H1 (cell line): ENCODE measurements around the gene KLF6. TPM values are rescaled to one million over a fixed set of nuclear protein-coding genes. Genes with fewer than 3 reads are reported as not detected.

Experiments used
- CTCF ChIA-PET: fragments of 300-600 bp; sonication (Branson Sonifier 250); formaldehyde crosslinking; loops from one replicate; lab custom pipeline; 2021; ENCODE audit not compliant: partially characterized antibody; lab: Charles Lee
- POLR2A ChIA-PET: fragments of 300-600 bp; sonication (Branson Sonifier 250); formaldehyde crosslinking; loops from one replicate; lab custom pipeline; 2021; ENCODE audit warnings: inconsistent platforms; ENCODE audit not compliant: partially characterized antibody; lab: Charles Lee
- DNase-seq, 2 experiments: peaks; one replicate each; pipeline versions ENCODE4 v3.0.0 to v3.0.0-alpha.2; 2010 to 2022; ENCODE audit warnings: low spot score in 2 of 2, low read depth in 1 of 2, mixed read lengths in 1 of 2
- FAIRE-seq: peaks from 2 replicates; lab custom pipeline; 2011; peaks lifted over from hg19 to GRCh38; lab: Jason Lieb, UNC
- H2AFZ ChIP-seq: 2 replicates; pipeline ENCODE4 v1.8.1; 2012; ENCODE audit warnings: low read length, inconsistent platforms
- H2AK5ac ChIP-seq: 2 replicates; pipeline ENCODE4 v1.6.1; 2013; ENCODE audit warnings: low read depth, low read length
- H2BK120ac ChIP-seq: replicated peaks from 2 replicates; pipeline ENCODE3; 2013; ENCODE audit warnings: low read depth, low read length, inconsistent platforms
- H2BK12ac ChIP-seq: 2 replicates; pipeline ENCODE4 v1.6.1; 2013; ENCODE audit warnings: low read depth, low read length
- H2BK15ac ChIP-seq: 2 replicates; pipeline ENCODE4 v1.6.1; 2013; ENCODE audit warnings: low read length
- H2BK20ac ChIP-seq: 2 replicates; pipeline ENCODE4 v1.6.1; 2013; ENCODE audit warnings: low read length
- H2BK5ac ChIP-seq: 2 replicates; pipeline ENCODE4 v1.6.1; 2013; ENCODE audit warnings: low read depth, low read length
- H3K14ac ChIP-seq: 2 replicates; pipeline ENCODE4 v1.6.1; 2013; ENCODE audit warnings: inconsistent platforms; ENCODE audit not compliant: insufficient read length
- H3K18ac ChIP-seq: 2 replicates; pipeline ENCODE4 v1.6.1; 2013; ENCODE audit warnings: low read length; ENCODE audit errors: extremely low read depth
- H3K23ac ChIP-seq: 2 replicates; pipeline ENCODE4 v1.6.1; 2013; ENCODE audit warnings: inconsistent platforms; ENCODE audit not compliant: insufficient read length
- H3K23me2 ChIP-seq: 2 replicates; pipeline ENCODE4 v1.6.1; 2013; ENCODE audit warnings: low read depth, low read length
- H3K27ac ChIP-seq: 2 replicates; pipeline ENCODE4 v1.6.1; 2011; ENCODE audit warnings: low read depth, low read length, inconsistent platforms
- H3K27me3 ChIP-seq, 4 experiments: replicated peaks in 1 of 4; 1 replicate in 1 of 4; 2 replicates in 3 of 4; pipeline versions ENCODE4 v1.6.1 to v1.8.1; 2011 to 2013; ENCODE audit warnings: low read length in 3 of 4, mild to moderate bottlenecking in 3 of 4, inconsistent platforms in 2 of 4, mixed read lengths in 2 of 4, moderate library complexity in 1 of 4; ENCODE audit not compliant: control insufficient read depth in 3 of 4, insufficient read depth in 3 of 4; ENCODE audit errors: extremely low read depth in 1 of 4
- H3K36me3 ChIP-seq, 4 experiments: 2 replicates each; pipeline versions ENCODE4 v1.6.1 to v1.8.1; 2011 to 2013; ENCODE audit warnings: mild to moderate bottlenecking in 4 of 4, low read length in 3 of 4, moderate library complexity in 2 of 4, control low read depth in 1 of 4, inconsistent platforms in 1 of 4; ENCODE audit not compliant: insufficient read depth in 4 of 4, control insufficient read depth in 2 of 4
- H3K4ac ChIP-seq: replicated peaks from 2 replicates; pipeline ENCODE3; 2013; ENCODE audit warnings: low read length, low read depth, mixed read lengths, inconsistent platforms; ENCODE audit not compliant: insufficient read length
- H3K4me1 ChIP-seq, 4 experiments: replicated peaks in 1 of 4; 1 replicate in 1 of 4; 2 replicates in 3 of 4; pipeline versions ENCODE4 v1.6.1 to v1.8.1; 2011 to 2013; ENCODE audit warnings: low read length in 3 of 4, inconsistent platforms in 2 of 4, mixed read lengths in 1 of 4; ENCODE audit not compliant: insufficient read depth in 4 of 4, control insufficient read depth in 3 of 4
- H3K4me2 ChIP-seq, 2 experiments: 2 replicates each; pipeline versions ENCODE4 v1.6.1 to v1.8.1; 2011 to 2013; ENCODE audit warnings: low read depth in 2 of 2, low read length in 2 of 2, control low read depth in 1 of 2, inconsistent platforms in 1 of 2, mild to moderate bottlenecking in 1 of 2; ENCODE audit not compliant: insufficient read depth in 1 of 2
- H3K4me3 ChIP-seq, 4 experiments: fragments of 200-600, 300-600 bp in 1 of 4; sonication (generic), shearing (Covaris generic), sonication (Bioruptor Twin) in 1 of 4; 2 replicates each; pipeline versions ENCODE4 v1.5.1 to v1.8.1; 2011 to 2016; ENCODE audit warnings: low read length in 4 of 4, low read depth in 3 of 4, control low read depth in 2 of 4, inconsistent platforms in 2 of 4, mild to moderate bottlenecking in 2 of 4, mixed read lengths in 1 of 4, moderate library complexity in 1 of 4; ENCODE audit not compliant: insufficient read depth in 2 of 4; ENCODE audit errors: extremely low read depth in 1 of 4
- H3K56ac ChIP-seq: replicated peaks from 2 replicates; pipeline ENCODE3; 2013; ENCODE audit warnings: low read depth, mild to moderate bottlenecking, mixed read lengths, low read length, inconsistent platforms; ENCODE audit not compliant: insufficient read length
- H3K79me1 ChIP-seq: 2 replicates; pipeline ENCODE4 v1.6.1; 2013; ENCODE audit warnings: low read depth, low read length, control low read depth
- H3K79me2 ChIP-seq, 2 experiments: 2 replicates each; pipeline versions ENCODE4 v1.6.1 to v1.8.1; 2012 to 2013; ENCODE audit warnings: low read length in 2 of 2, mild to moderate bottlenecking in 2 of 2, inconsistent platforms in 1 of 2; ENCODE audit not compliant: insufficient read depth in 2 of 2, control insufficient read depth in 1 of 2
- H3K9ac ChIP-seq, 4 experiments: replicated peaks in 1 of 4; 1 replicate in 1 of 4; 2 replicates in 3 of 4; pipeline versions ENCODE4 v1.6.1 to v1.8.1; 2011 to 2013; ENCODE audit warnings: low read depth in 3 of 4, low read length in 3 of 4, control low read depth in 2 of 4, mild to moderate bottlenecking in 2 of 4, moderate library complexity in 2 of 4, inconsistent platforms in 1 of 4; ENCODE audit errors: extremely low read depth in 1 of 4
- H3K9me3 ChIP-seq, 2 experiments: 2 replicates each; pipeline versions ENCODE4 v1.6.1 to v1.8.1; 2012 to 2013; ENCODE audit warnings: mild to moderate bottlenecking in 2 of 2, moderate library complexity in 2 of 2, control low read depth in 1 of 2, inconsistent platforms in 1 of 2, low read depth in 1 of 2, low read length in 1 of 2, mixed read lengths in 1 of 2; ENCODE audit not compliant: insufficient read depth in 2 of 2
- H4K20me1 ChIP-seq, 2 experiments: replicated peaks in 1 of 2; 2 replicates each; pipeline versions ENCODE3 to v1.8.1; 2011 to 2013; ENCODE audit warnings: inconsistent platforms in 2 of 2, low read length in 2 of 2, mild to moderate bottlenecking in 1 of 2; ENCODE audit not compliant: insufficient read depth in 2 of 2, control insufficient read depth in 1 of 2
- H4K5ac ChIP-seq: 2 replicates; pipeline ENCODE4 v1.6.1; 2013; ENCODE audit warnings: low read length, low read depth, mixed read lengths, inconsistent platforms; ENCODE audit not compliant: insufficient read length
- H4K8ac ChIP-seq: 2 replicates; pipeline ENCODE4 v1.8.0; 2013; ENCODE audit warnings: mild to moderate bottlenecking, moderate library complexity, low read length, inconsistent platforms; ENCODE audit not compliant: insufficient read depth; ENCODE audit errors: extremely low read depth
- H4K91ac ChIP-seq: replicated peaks from 2 replicates; pipeline ENCODE3; 2013; ENCODE audit warnings: low read length, mixed read lengths, inconsistent platforms; ENCODE audit not compliant: insufficient read length
- TAF7 ChIP-seq: optimal IDR thresholded peaks from 2 replicates; pipeline ENCODE3; 2011; ENCODE audit warnings: low read depth, mild to moderate bottlenecking, inconsistent platforms, low read length, moderate library complexity, borderline replicate concordance
- YY1 ChIP-seq: IDR thresholded peaks from 2 replicates; pipeline ENCODE4 v1.6.1; 2011; ENCODE audit warnings: low read depth, mild to moderate bottlenecking, low read length
- WGBS, 2 experiments: shearing (Covaris generic) in 1 of 2; methylation state at CpG; one replicate each; pipeline versions ENCODE4 v1.1.6 to v1.1.7; 2013 to 2015; ENCODE audit warnings: low lambda C conversion rate in 2 of 2, mixed read lengths in 2 of 2, inconsistent platforms in 1 of 2, low coverage in 1 of 2, missing lambda C conversion rate in 1 of 2; ENCODE audit not compliant: insufficient replicate concordance in 2 of 2, insufficient coverage in 1 of 2, insufficient read length in 1 of 2; ENCODE audit errors: extremely low coverage in 1 of 2, missing lambda C conversion rate in 1 of 2; 5-methylcytosine and 5-hydroxymethylcytosine counted together
- polyA plus RNA-seq, 7 experiments: library from polyadenylated mRNA; depleted of rRNA in 3 of 7; stranded (reverse) in 5 of 7; unstranded in 2 of 7; fragments of >200 nt in 5 of 7; fragments of 200-250 nt in 2 of 7; gene quantifications; 1 replicate in 5 of 7; 2 replicates in 1 of 7; 4 replicates in 1 of 7; pipeline versions ENCODE4 v1.2.1 to v1.2.3, GENCODE V29; 2011 to 2013; ENCODE audit warnings: missing spikeins in 2 of 7, mixed read lengths in 2 of 7
- total RNA-seq: library from RNA; stranded (reverse); fragmentation: NEBNext Ultra II Directional; extraction: Animal tissue kit (Norgen Biotek cat#: 25700); gene quantifications from 2 replicates; pipeline ENCODE4 v1.2.1, GENCODE V29; 2021

The KLF6 gene
- total and polyA plus RNA-seq, 2 of the 8 experiments (the other 6 are each of a cell fraction or from before 2014, with no cell fraction given) = 5.7 to 19.5 TPM

DNA sequence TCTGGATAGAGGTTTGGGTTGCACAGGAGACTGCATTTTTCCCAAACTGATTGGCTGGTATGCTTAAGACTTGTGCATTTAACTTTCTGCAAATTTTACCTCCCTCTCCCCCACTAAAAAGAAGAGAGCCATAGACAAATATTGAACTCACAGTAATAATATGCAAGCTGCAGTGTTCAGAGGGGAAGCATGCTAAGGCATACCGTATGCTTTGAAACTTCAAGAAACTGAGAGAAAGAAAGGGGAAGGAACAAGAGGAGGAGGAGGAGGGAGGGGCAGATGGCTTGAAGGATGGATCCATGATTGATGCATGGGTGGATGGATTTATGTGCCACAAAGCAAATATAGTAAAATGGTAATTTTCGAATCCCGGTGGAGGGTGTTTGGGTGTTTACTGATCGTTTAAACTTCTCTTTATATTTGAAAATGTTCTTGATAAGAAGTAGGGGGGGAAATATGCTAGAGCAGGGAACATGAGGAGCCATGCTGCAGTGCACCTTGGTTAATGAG lies 7.8 kb upstream of the KLF6 start:
- H3K14ac ChIP-seq = no peak overlapping the region
- H3K23ac ChIP-seq = no peak overlapping the region
- H3K4ac ChIP-seq = no peak overlapping the region
- no peak overlapping the region for H3K4me2 ChIP-seq
- H4K91ac ChIP-seq = no peak overlapping the region
- no peak overlapping the region for H3K18ac ChIP-seq
- H4K20me1 ChIP-seq = no peaks in the 10 kb centered on the region
- H3K79me2 ChIP-seq = no peaks in the 10 kb centered on the region
- H3K56ac ChIP-seq = no peak overlapping the region
- no peak overlapping the region for H2AK5ac ChIP-seq
- no peak overlapping the region for H2BK20ac ChIP-seq
- no peak for TF ChIP-seq TAF7
- no peak for TF ChIP-seq YY1
- no peaks in the 10 kb centered on the region; a peak in 1 of 8 replicates for H3K36me3 ChIP-seq
- ChIA-PET CTCF (no interaction called here), POLR2A (no interaction called here)
- H3K9me3 ChIP-seq = peaks cover 2 to 3% of the 10 kb centered on the region in 2 experiments; a peak in 2 of 4 replicates
- H2AFZ ChIP-seq = no peak overlapping the region
- no peak overlapping the region for H3K27ac ChIP-seq
- FAIRE-seq = no peak
- H4K8ac ChIP-seq = no peak overlapping the region
- no peak overlapping the region for H2BK12ac ChIP-seq
- H2BK5ac ChIP-seq = no peak overlapping the region
- H3K23me2 ChIP-seq = no peaks in the 10 kb centered on the region
- no peak overlapping the region for H2BK120ac ChIP-seq
- no peak overlapping the region for H3K9ac ChIP-seq
- H2BK15ac ChIP-seq = no peak overlapping the region
- H3K4me1 ChIP-seq = peaks cover 0 to 2% (median 2%) of the 10 kb centered on the region in 4 experiments; a peak in 3 of 7 replicates
- DNase-seq = no peak
- H4K5ac ChIP-seq = no peak overlapping the region
- WGBS, 2 experiments = 86% methylated on average over 4 of the region's 4 CpGs; no CpG with 5 or more reads in 1 of the 2 experiments
- no peaks in the 10 kb centered on the region for H3K27me3 ChIP-seq
- H3K79me1 ChIP-seq = no peaks in the 10 kb centered on the region
- H3K4me3 ChIP-seq = no peak overlapping the region
